HK-2 (cell line): ENCODE results near the gene COA5.

Experiments
- DNase-seq: peaks from one replicate; pipeline ENCODE4 v3.0.0-alpha.2; 2018; ENCODE audit not compliant: unreplicated experiment

Gene COA5

GRCh38 chr2:98608116-98608961 is at the start of gene COA5, which contains the start of gene UNC50:
COA5 (minus strand) TSS chr2:98608512; CDS start chr2:98608405, 107 bp downstream.
UNC50 (plus strand) TSS chr2:98608589; CDS start chr2:98609760, 1,171 bp downstream.
- DNase-seq: peak; percentile 90

GRCh38 chr2:98656800-98657199 is 48.5 kb upstream of the COA5 start:
- no peak for DNase-seq

GRCh38 chr2:98654699-98655495 is 46.6 kb upstream of the COA5 start:
- no peak for DNase-seq

GRCh38 chr2:98650998-98651397 is 42.7 kb upstream of the COA5 start:
- DNase-seq: no peak

GRCh38 chr2:98649992-98650375 is 41.7 kb upstream of the COA5 start:
- no peak for DNase-seq

- peak; percentile 81 for DNase-seq
Observed at GRCh38 chr2:98649135-98649991, 41.1 kb upstream of the COA5 start.

GRCh38 chr2:98648451-98648850 is 40.1 kb upstream of the COA5 start:
- no peak for DNase-seq

- no peak for DNase-seq
Observed at GRCh38 chr2:98647636-98648035, 39.3 kb upstream of the COA5 start.

- DNase-seq: no peak
Observed at GRCh38 chr2:98643496-98644100, 35.3 kb upstream of the COA5 start.

GRCh38 chr2:98637401-98638147 is 29.3 kb upstream of the COA5 start:
- no peak for DNase-seq

GRCh38 chr2:98634406-98635092 is 26.2 kb upstream of the COA5 start:
- no peak for DNase-seq

- no peak for DNase-seq
Observed at GRCh38 chr2:98632351-98632750, 24.0 kb upstream of the COA5 start.

- peak; percentile 22 for DNase-seq
Observed at GRCh38 chr2:98623657-98624056, 15.3 kb upstream of the COA5 start.

GRCh38 chr2:98617149-98617548 is 8.8 kb upstream of the COA5 start:
- DNase-seq: no peak

GRCh38 chr2:98615481-98615880 is 7.2 kb upstream of the COA5 start:
- DNase-seq: no peak

GRCh38 chr2:98614024-98614739 is 5.9 kb upstream of the COA5 start:
- DNase-seq: no peak

GRCh38 chr2:98608962-98609604 is 771 bp upstream of the COA5 start:
- DNase-seq: peak; percentile 22

GRCh38 chr2:98607741-98608115 is 584 bp downstream of the COA5 start:
- no peak for DNase-seq

GRCh38 chr2:98607104-98607503 is 1.2 kb downstream of the COA5 start:
- no peak for DNase-seq
